ENCODE results near the gene RAD18.

- TF ChIP-seq, protein P1, sequence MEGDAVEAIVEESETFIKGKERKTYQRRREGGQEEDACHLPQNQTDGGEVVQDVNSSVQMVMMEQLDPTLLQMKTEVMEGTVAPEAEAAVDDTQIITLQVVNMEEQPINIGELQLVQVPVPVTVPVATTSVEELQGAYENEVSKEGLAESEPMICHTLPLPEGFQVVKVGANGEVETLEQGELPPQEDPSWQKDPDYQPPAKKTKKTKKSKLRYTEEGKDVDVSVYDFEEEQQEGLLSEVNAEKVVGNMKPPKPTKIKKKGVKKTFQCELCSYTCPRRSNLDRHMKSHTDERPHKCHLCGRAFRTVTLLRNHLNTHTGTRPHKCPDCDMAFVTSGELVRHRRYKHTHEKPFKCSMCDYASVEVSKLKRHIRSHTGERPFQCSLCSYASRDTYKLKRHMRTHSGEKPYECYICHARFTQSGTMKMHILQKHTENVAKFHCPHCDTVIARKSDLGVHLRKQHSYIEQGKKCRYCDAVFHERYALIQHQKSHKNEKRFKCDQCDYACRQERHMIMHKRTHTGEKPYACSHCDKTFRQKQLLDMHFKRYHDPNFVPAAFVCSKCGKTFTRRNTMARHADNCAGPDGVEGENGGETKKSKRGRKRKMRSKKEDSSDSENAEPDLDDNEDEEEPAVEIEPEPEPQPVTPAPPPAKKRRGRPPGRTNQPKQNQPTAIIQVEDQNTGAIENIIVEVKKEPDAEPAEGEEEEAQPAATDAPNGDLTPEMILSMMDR (IDR thresholded peaks at IDR 0.05; ENCODE audit: low read depth, low read length, poor library complexity, severe bottlenecking): no peak
- TF ChIP-seq EZH2phosphoT487 (IDR thresholded peaks at IDR 0.05; ENCODE audit: borderline replicate concordance, low read length): no peak
These were observed 25.9 kb downstream of the RAD18 start for GRCh38 chr3:8937064-8938020.
